ENCODE measurements around the gene SEMA6A. TPM values are rescaled to one million over a fixed set of nuclear protein-coding genes. Genes with fewer than 3 reads are reported as not detected.

Gene SEMA6A
- total and polyA plus RNA-seq, 12 donors, result 2.9 to 11.3 (median 7.8) TPM

GRCh38 chr5:116473706-116474105 is 100.9 kb downstream of the SEMA6A start:
- peaks cover 0 to 23% (median 12%) of the 10 kb centered on the region in 11 donors for H3K9me3 ChIP-seq
- 89 to 91% methylated on average over 5 of the region's 5 CpGs for WGBS, 2 donors
- no peak for TF ChIP-seq CTCF (IDR thresholded peaks at IDR 0.05)
- no peak overlapping the region for H3K27ac ChIP-seq
- intact Hi-C loops (cut with DNase I), result no loop called here
- H3K4me3 ChIP-seq, result no peak overlapping the region
- H3K4me1 ChIP-seq, result no peaks in the 10 kb centered on the region
- peaks cover 0 to 83% (median 21%) of the 10 kb centered on the region in 9 donors for H3K36me3 ChIP-seq
- no peak for ATAC-seq
- DNase-seq, result no peak
- no peaks in the 10 kb centered on the region for H3K27me3 ChIP-seq

GRCh38 chr5:116472274-116472673 is 102.3 kb downstream of the SEMA6A start:
- H3K27ac ChIP-seq, result no peak overlapping the region
- WGBS, 2 donors, result 95 to 97% methylated on average over 3 of the region's 3 CpGs
- no peak overlapping the region for H3K4me3 ChIP-seq
- H3K36me3 ChIP-seq, result peaks cover 0 to 77% (median 16%) of the 10 kb centered on the region in 9 donors
- TF ChIP-seq CTCF (IDR thresholded peaks at IDR 0.05), result no peak
- no peaks in the 10 kb centered on the region for H3K4me1 ChIP-seq
- intact Hi-C loops (cut with DNase I), result no loop called here
- DNase-seq, result no peak
- no peaks in the 10 kb centered on the region for H3K27me3 ChIP-seq
- peaks cover 0 to 24% (median 9%) of the 10 kb centered on the region in 11 donors for H3K9me3 ChIP-seq
- ATAC-seq, result no peak

- no peak overlapping the region for H3K27ac ChIP-seq
- no peaks in the 10 kb centered on the region for H3K4me1 ChIP-seq
- peaks cover 0 to 62% (median 6%) of the 10 kb centered on the region in 9 donors for H3K36me3 ChIP-seq
- no peak for TF ChIP-seq CTCF (IDR thresholded peaks at IDR 0.05)
- ATAC-seq (no peak), DNase-seq (no peak)
- H3K27me3 ChIP-seq, result no peaks in the 10 kb centered on the region
- 65 to 67% methylated on average over 3 of the region's 3 CpGs for WGBS, 2 donors
- intact Hi-C loops (cut with DNase I), result no loop called here
- no peak overlapping the region for H3K4me3 ChIP-seq
- H3K9me3 ChIP-seq, result peaks cover 0 to 9% (median 0%) of the 10 kb centered on the region in 11 donors
Measured at GRCh38 chr5:116469631-116470030, 105.0 kb downstream of the SEMA6A start.

GRCh38 chr5:116468583-116468982 is 106.0 kb downstream of the SEMA6A start:
- Histone ChIP-seq H3K4me1 (no peaks in the 10 kb centered on the region), H3K36me3 (peaks cover 0 to 58% (median 6%) of the 10 kb centered on the region in 9 donors), H3K27ac (no peak overlapping the region), H3K4me3 (no peak overlapping the region), H3K27me3 (no peaks in the 10 kb centered on the region), H3K9me3 (peaks cover 0 to 9% (median 0%) of the 10 kb centered on the region in 11 donors)
- intact Hi-C loops (cut with DNase I), result no loop called here
- 90 to 92% methylated on average over 2 of the region's 2 CpGs for WGBS, 2 donors
- TF ChIP-seq CTCF (IDR thresholded peaks at IDR 0.05), result no peak
- DNase-seq, result no peak
- no peak for ATAC-seq
